B cell (primary cell): ENCODE results near the gene DUSP1.
"Not testable (repeated sequence)": the region's sequence is repeated elsewhere in the genome, so short reads cannot be mapped to it uniquely, and the experiment has no call there.

ENCODE experiments used
- CTCF ChIP-seq: fragments of 200-600 bp; IDR thresholded peaks from one replicate; pipeline ENCODE4 v1.8.0; 2022; ENCODE audit warnings: antibody characterized with exemption, mild to moderate bottlenecking
- EZH2 ChIP-seq: IDR thresholded peaks from 2 replicates; pipeline ENCODE4 v1.6.1; 2012; ENCODE audit warnings: borderline replicate concordance, low read depth, mild to moderate bottlenecking, moderate library complexity, low read length; ENCODE audit not compliant: insufficient read depth, poor library complexity, severe bottlenecking

- TF ChIP-seq CTCF, EZH2: not testable (repeated sequence)
These were observed 40.0 kb upstream of the DUSP1 start for GRCh38 chr5:172810996-172811395.
